Activated T-helper 1 cell treated with anti-CD3 and anti-CD28 coated beads, Interleukin-12 subunit alpha, Interleukin-12 subunit beta, Interleukin-2, Interleukin-4 antibody, amounts not matched to agents 30 ng/mL and 10 ng/mL and 1 ng/mL, durations not matched to agents 14 hours and 24 hours and 36 hours (primary cell): Measurements from ENCODE around the gene NT5DC4. TPM values are rescaled to one million over a fixed set of nuclear protein-coding genes. Genes with fewer than 3 reads are reported as not detected.
A peak's percentile ranks its signal among the peaks of the same experiment; 100 is the strongest.
"Not testable (repeated sequence)": the region's sequence is repeated elsewhere in the genome, so short reads cannot be mapped to it uniquely, and the experiment has no call there.

ENCODE experiments used
- DNase-seq: peaks from one replicate; pipeline ENCODE4 v3.0.0; 2021; ENCODE audit warnings: low spot score
- H3K27ac Mint-ChIP-seq: one replicate; pipeline ENCODE4 v1.8.0; 2021; ENCODE audit warnings: mild to moderate bottlenecking, mixed read lengths
- H3K27me3 Mint-ChIP-seq: one replicate; pipeline ENCODE4 v1.8.0; 2022; ENCODE audit warnings: mild to moderate bottlenecking, moderate library complexity, mixed read lengths; ENCODE audit not compliant: insufficient read depth
- H3K36me3 Mint-ChIP-seq: one replicate; pipeline ENCODE4 v1.8.0; 2021; ENCODE audit warnings: low read depth, mixed read lengths
- H3K4me1 Mint-ChIP-seq: one replicate; pipeline ENCODE4 v1.8.0; 2021; ENCODE audit warnings: low read depth, mixed read lengths
- H3K4me3 Mint-ChIP-seq: one replicate; pipeline ENCODE4 v1.8.0; 2021; ENCODE audit warnings: mild to moderate bottlenecking, moderate library complexity, mixed read lengths
- H3K9me3 Mint-ChIP-seq: one replicate; pipeline ENCODE4 v1.8.0; 2021; ENCODE audit warnings: mixed read lengths
- intact Hi-C: fragments of 100-400 bp; cut with micrococcal nuclease; formaldehyde crosslinking; loops from one replicate; pipeline ENCODE4 v1.15.1; 2024
- total RNA-seq: library from RNA; stranded (reverse); gene quantifications from 2 replicates; pipeline ENCODE4 v1.2.3, GENCODE V29; 2022

Gene NT5DC4
- total RNA-seq, 1 donor from 2014 or later = not detected

- H3K27ac Mint-ChIP-seq = peak overlapping the region; percentile 93
- intact Hi-C loops = loop anchor here (1.0 to 2.0 kb wide), 3 partner anchors 75 to 451 kb away; no protein-coding TSS in a partner anchor
- H3K36me3 Mint-ChIP-seq = peaks cover 9% of the 10 kb centered on the region
- peak overlapping the region; percentile 79 for H3K4me3 Mint-ChIP-seq
- peaks cover 72% of the 10 kb centered on the region for H3K4me1 Mint-ChIP-seq
- no peaks in the 10 kb centered on the region for H3K27me3 Mint-ChIP-seq
- H3K9me3 Mint-ChIP-seq = peaks cover 3% of the 10 kb centered on the region
- DNase-seq = peak; percentile 79
These were observed 14.6 kb upstream of the NT5DC4 start for GRCh38 chr2:112706170-112706664.

- H3K4me3 Mint-ChIP-seq, DNase-seq, H3K36me3 Mint-ChIP-seq, H3K27me3 Mint-ChIP-seq, H3K9me3 Mint-ChIP-seq: not testable (repeated sequence)
- peaks cover 72% of the 10 kb centered on the region for H3K4me1 Mint-ChIP-seq
- H3K27ac Mint-ChIP-seq = peak overlapping the region; percentile 24
- intact Hi-C loops = loop anchor here (1.0 to 2.0 kb wide), 3 partner anchors 76 to 450 kb away; no protein-coding TSS in a partner anchor
These were observed 13.9 kb upstream of the NT5DC4 start for GRCh38 chr2:112706947-112707346.

- H3K4me1 Mint-ChIP-seq = peaks cover 84% of the 10 kb centered on the region
- no peak for DNase-seq
- peaks cover 9% of the 10 kb centered on the region for H3K36me3 Mint-ChIP-seq
- intact Hi-C loops = loop anchor here (1.0 kb wide), 2 partner anchors 17 to 64 kb away; partner anchors contain the start of gene SLC20A1
- no peak overlapping the region for H3K4me3 Mint-ChIP-seq
- H3K27ac Mint-ChIP-seq = peak overlapping the region; percentile 24
- H3K9me3 Mint-ChIP-seq = peaks cover 3% of the 10 kb centered on the region
- H3K27me3 Mint-ChIP-seq = peaks cover 7% of the 10 kb centered on the region
These were observed 11.9 kb upstream of the NT5DC4 start for GRCh38 chr2:112708968-112709367.

- peaks cover 9% of the 10 kb centered on the region for H3K36me3 Mint-ChIP-seq
- H3K27me3 Mint-ChIP-seq = peaks cover 7% of the 10 kb centered on the region
- H3K4me1 Mint-ChIP-seq = peaks cover 82% of the 10 kb centered on the region
- H3K9me3 Mint-ChIP-seq = peaks cover 3% of the 10 kb centered on the region
- H3K27ac Mint-ChIP-seq = peak overlapping the region; percentile 27
- H3K4me3 Mint-ChIP-seq = no peak overlapping the region
- no peak for DNase-seq
- intact Hi-C loops = no loop called here
These were observed 11.1 kb upstream of the NT5DC4 start for GRCh38 chr2:112709703-112710102.

GRCh38 chr2:112710956-112711750 lies 9.7 kb upstream of the NT5DC4 start:
- peaks cover 67% of the 10 kb centered on the region for H3K4me1 Mint-ChIP-seq
- peaks cover 3% of the 10 kb centered on the region for H3K9me3 Mint-ChIP-seq
- no peak for DNase-seq
- intact Hi-C loops = no loop called here
- H3K27me3 Mint-ChIP-seq = peaks cover 7% of the 10 kb centered on the region
- no peak overlapping the region for H3K4me3 Mint-ChIP-seq
- H3K36me3 Mint-ChIP-seq = peaks cover 8% of the 10 kb centered on the region
- H3K27ac Mint-ChIP-seq = peak overlapping the region; percentile 37

- peaks cover 54% of the 10 kb centered on the region for H3K4me1 Mint-ChIP-seq
- H3K27me3 Mint-ChIP-seq = peaks cover 9% of the 10 kb centered on the region
- peak overlapping the region; percentile 68 for H3K27ac Mint-ChIP-seq
- no peak for DNase-seq
- H3K9me3 Mint-ChIP-seq = peaks cover 4% of the 10 kb centered on the region
- H3K36me3 Mint-ChIP-seq = peaks cover 7% of the 10 kb centered on the region
- H3K4me3 Mint-ChIP-seq = no peak overlapping the region
- intact Hi-C loops = loop anchor here (2.0 kb wide), 1 partner anchor 14 kb away; no protein-coding TSS in a partner anchor
These were observed 8.4 kb upstream of the NT5DC4 start for GRCh38 chr2:112712465-112712864.

- no peak for DNase-seq
- peaks cover 10% of the 10 kb centered on the region for H3K27me3 Mint-ChIP-seq
- H3K9me3 Mint-ChIP-seq = peaks cover 4% of the 10 kb centered on the region
- intact Hi-C loops = loop anchor here (1.0 to 2.0 kb wide), 3 partner anchors 14 to 203 kb away; no protein-coding TSS in a partner anchor
- peak overlapping the region; percentile 56 for H3K4me3 Mint-ChIP-seq
- H3K27ac Mint-ChIP-seq = peak overlapping the region; percentile 88
- H3K4me1 Mint-ChIP-seq = peaks cover 48% of the 10 kb centered on the region
- peaks cover 7% of the 10 kb centered on the region for H3K36me3 Mint-ChIP-seq
These were observed 7.8 kb upstream of the NT5DC4 start for GRCh38 chr2:112712903-112713584.

GRCh38 chr2:112713585-112713925 lies 7.3 kb upstream of the NT5DC4 start:
- DNase-seq = no peak
- Mint-ChIP-seq H3K27ac (peak overlapping the region; percentile 88), H3K36me3 (peaks cover 7% of the 10 kb centered on the region), H3K4me1 (peaks cover 43% of the 10 kb centered on the region), H3K27me3 (peaks cover 11% of the 10 kb centered on the region), H3K4me3 (no peak overlapping the region), H3K9me3 (peaks cover 4% of the 10 kb centered on the region)
- intact Hi-C loops = loop anchor here (1.0 to 2.0 kb wide), 3 partner anchors 13 to 203 kb away; no protein-coding TSS in a partner anchor

GRCh38 chr2:112713926-112714325 lies 6.9 kb upstream of the NT5DC4 start:
- H3K9me3 Mint-ChIP-seq = peaks cover 4% of the 10 kb centered on the region
- peaks cover 15% of the 10 kb centered on the region for H3K27me3 Mint-ChIP-seq
- DNase-seq = no peak
- H3K36me3 Mint-ChIP-seq = peaks cover 7% of the 10 kb centered on the region
- peaks cover 39% of the 10 kb centered on the region for H3K4me1 Mint-ChIP-seq
- no peak overlapping the region for H3K4me3 Mint-ChIP-seq
- intact Hi-C loops = loop anchor here (1.0 to 2.0 kb wide), 3 partner anchors 13 to 202 kb away; no protein-coding TSS in a partner anchor
- no peak overlapping the region for H3K27ac Mint-ChIP-seq

- Mint-ChIP-seq H3K4me1 (peaks cover 35% of the 10 kb centered on the region), H3K36me3 (peaks cover 7% of the 10 kb centered on the region), H3K27ac (no peak overlapping the region), H3K9me3 (peaks cover 4% of the 10 kb centered on the region), H3K4me3 (no peak overlapping the region), H3K27me3 (peaks cover 17% of the 10 kb centered on the region)
- intact Hi-C loops = no loop called here
- DNase-seq = no peak
These were observed 6.5 kb upstream of the NT5DC4 start for GRCh38 chr2:112714331-112714730.

- no peak overlapping the region for H3K27ac Mint-ChIP-seq
- H3K4me1 Mint-ChIP-seq = peaks cover 28% of the 10 kb centered on the region
These were observed 5.8 kb upstream of the NT5DC4 start for GRCh38 chr2:112714836-112715631.

GRCh38 chr2:112716094-112716493 lies 4.7 kb upstream of the NT5DC4 start:
- Mint-ChIP-seq H3K27me3 (peaks cover 17% of the 10 kb centered on the region), H3K4me1 (peaks cover 23% of the 10 kb centered on the region)
- intact Hi-C loops, H3K36me3 Mint-ChIP-seq, DNase-seq, H3K9me3 Mint-ChIP-seq, H3K4me3 Mint-ChIP-seq, H3K27ac Mint-ChIP-seq: not testable (repeated sequence)

More at GRCh38 chr2:112714836-112715631, 5.8 kb upstream of the NT5DC4 start:
- Mint-ChIP-seq H3K36me3 (peaks cover 7% of the 10 kb centered on the region), H3K9me3 (peaks cover 4% of the 10 kb centered on the region), H3K27me3 (peaks cover 17% of the 10 kb centered on the region), H3K4me3 (no peak overlapping the region)
- DNase-seq = no peak
- intact Hi-C loops = no loop called here
